Right kidney (tissue), 1 donor: ENCODE measurements around the gene HECTD4.

Experiments
- DNase-seq: peaks from one replicate; pipeline ENCODE4 v3.0.0-alpha.2; 2016

The HECTD4 gene

DNA sequence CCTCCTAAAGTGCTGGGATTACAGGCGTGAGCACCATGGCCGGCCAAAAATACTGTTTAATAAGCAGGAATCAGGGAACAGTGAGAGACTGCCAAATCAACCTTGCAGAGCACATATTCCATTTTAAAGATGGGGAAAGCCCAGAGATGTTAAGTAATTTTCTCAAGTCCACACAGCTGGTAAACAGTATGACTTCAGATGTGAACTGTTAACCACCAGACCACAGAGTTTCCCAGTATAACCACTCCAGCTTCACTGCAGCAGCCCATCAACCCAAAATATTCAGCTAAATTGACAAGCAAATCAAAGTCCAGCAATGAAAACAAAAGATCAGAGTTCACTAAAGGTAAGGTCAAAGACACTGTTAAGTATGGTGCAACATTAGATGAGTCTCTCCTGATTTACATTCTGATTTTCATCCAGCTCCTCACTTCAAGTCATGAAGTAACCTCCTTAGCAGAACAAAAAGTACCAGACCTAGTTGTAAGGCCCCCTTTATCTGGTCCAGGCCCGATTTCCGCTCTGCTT is 174.8 kb downstream of the HECTD4 start:
- no peak for DNase-seq

DNA sequence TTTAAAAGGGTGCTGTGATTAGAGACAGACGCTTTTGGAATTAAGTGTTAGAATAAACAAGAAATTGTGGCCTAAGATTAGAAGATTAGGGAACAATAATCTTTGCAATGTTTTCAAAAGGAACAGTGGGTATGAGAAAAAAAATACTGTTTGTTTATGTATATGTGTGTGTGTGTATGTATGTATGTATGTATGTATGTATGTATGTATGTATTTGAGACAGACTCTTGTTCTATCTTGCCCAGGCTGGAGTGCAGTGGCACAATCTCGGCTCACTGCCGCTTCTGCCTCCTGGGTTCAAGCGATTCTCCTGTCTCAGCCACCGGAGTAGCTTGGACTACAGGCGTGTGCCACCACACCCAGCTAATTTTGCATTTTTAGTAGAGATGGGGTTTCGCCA is 175.3 kb downstream of the HECTD4 start:
- DNase-seq = no peak

DNA sequence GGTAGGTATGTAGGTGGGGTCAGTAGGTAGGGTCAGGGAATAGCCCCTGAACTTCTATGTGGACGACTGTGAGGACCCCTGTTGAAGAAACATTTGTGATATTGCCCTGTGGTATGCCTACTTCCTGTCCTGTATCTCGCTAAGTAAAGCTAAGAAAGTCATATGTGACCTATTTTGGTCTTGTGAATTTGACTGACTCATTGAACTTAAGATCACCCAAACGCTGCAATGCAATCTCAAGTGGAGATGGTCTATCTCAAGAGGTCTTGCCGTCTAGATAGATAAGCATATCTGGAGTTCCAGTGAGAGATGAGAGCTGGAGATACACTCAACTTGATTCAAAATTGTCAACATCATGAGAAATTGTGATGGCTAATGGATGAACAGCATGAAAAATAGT is 183.1 kb downstream of the HECTD4 start:
- no peak for DNase-seq

DNA sequence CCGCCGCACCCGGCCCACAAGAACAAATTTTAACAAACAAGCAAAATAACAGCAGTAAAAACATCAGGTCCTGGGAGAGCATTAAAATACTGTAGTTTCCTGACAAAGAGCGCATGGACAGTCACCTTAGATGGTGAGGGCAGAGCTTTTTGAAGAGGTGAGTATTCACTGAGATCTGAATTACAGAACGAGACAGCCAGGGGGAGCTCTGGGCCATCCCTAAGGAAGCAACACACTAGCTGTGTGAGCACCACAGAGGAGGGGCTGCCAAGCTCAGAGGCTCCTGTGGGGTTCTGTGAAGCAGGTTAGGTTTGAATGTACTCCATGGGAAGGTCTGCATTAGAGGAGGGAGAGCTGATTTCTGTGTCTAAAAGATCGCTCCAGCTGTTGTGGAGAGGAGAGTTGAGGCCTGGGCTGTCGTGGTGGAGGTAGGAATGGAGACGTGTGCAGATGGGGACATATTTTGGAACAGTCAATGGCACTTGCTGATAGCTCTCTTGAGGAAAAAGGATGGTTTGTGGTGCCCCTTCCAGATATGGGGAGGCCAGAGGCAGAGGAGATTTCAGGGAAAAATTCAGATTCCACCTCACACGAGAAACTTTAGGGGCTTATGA is 184.0 kb downstream of the HECTD4 start:
- DNase-seq = peak; percentile 13

DNA sequence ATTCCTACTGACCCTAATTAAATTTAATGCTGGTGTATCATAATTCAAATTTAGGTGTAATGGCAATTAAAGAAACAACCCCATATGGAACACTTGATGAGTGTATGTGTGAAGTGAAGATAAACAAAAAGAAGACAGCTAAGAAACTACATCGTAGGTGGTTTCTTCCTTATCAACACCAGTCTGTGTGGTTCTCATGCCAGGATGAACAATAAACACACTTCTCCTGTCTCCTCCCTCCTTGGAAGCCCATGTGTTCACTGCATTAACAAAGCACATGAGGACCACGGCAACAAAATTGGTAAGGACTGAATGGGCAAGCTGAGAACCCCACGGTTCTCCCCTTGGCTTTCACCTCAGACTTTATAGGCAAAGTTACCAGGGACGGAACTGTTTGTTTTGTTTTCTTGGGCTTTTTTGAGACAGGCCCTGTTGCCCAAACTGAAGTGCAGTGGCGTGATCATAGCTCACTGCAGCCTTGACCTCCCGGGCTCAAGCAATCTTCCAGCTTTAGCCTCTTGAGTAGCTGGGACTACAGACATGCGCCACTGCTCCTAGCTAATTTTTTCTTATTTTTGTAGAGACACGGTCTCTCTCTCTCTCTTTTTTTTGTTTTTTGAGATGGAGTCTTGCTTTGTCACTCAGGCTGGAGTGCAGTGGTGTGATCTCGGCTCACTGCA is 185.9 kb downstream of the HECTD4 start:
- DNase-seq = no peak

DNA sequence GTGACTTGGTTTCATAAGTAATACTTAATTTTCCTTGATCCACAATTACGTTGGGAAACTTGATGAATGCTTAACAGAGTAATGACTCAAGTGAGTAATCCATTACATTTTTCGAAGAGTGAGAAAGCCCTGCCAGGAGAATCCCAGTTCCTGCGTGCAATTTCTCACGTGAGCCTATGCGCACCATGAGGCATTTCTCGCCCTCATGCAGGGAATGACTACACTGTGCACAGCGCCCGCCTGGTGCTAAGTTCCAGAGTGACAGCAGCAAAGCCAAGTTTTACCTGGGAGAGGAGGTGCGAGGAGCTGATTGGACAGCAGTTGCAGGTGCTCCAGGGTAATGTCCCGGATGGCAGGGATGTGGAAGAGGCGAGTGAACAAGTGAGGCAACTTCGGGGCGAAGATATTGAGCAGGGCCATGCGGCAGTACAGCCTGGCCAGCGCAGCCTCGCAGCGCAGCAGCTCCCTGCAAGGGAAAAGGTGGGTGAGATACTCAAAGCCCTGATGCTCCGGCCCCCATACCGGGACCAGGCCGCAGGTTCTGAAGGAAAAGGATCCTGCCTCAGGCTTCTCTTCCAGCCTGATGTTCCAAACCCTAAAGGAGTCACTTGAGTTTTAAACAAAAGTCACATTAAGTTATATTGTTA is 187.5 kb downstream of the HECTD4 start:
- DNase-seq = no peak

DNA sequence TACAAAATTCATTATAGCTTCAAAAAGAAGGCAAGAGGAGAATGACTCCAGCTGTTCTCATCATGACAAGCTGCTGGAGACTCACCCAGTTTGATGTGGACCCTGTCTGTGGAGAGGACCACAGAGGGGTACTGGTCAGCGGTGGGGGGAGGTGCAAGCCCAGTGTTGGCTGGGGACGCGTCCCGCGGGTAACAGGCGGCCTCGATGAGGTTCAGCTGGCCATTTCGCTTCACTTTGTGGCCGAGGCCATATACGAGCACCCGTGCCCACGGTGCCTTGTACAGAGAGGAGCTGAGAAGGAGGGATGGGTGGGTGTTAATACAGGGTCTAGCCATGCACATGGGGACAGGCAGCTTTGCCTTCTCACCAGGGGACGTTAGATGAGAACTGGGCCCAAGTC is 189.8 kb downstream of the HECTD4 start:
- DNase-seq = no peak

DNA sequence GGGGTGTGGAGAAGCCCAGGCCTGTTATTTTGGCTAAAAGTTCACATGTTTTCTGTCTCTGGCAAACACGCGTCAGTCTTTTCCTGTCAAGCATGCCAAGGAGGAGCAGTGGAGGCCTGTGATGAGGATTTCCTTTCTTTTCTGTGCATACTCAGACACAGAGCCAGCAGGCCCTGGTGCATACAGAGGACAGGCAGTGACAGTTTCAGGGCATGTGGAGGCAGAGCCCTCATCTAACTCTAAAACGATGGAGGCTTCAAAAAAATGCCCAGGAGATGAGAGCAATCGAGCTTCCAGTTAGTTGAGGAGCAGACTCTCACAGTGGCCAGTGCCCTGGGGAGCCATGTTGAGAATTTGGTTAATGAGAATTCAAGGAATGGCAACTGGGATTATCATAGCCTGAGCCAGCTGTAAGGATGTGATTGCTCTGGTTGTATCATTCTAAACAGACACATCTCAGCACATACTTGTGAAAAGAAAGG is 190.3 kb downstream of the HECTD4 start:
- DNase-seq = no peak

DNA sequence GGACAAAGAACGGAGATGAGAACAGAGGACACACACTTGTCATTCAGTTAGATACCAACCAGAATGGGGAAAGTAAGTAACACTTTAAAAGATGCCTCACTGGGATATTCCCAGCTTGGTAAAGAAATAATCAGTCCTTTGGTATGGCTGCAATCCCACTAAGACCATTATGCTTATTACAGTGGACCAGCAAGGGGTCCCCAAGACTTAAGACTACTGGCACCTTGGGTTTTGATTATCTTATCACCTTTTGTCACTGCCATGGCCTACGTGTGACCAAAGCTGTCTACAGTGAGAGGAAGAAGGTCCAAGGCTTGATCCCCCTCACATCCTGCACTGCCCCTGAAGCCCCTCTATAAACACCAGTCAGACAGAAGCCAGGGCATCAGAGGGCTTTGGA is 191.0 kb downstream of the HECTD4 start:
- no peak for DNase-seq

DNA sequence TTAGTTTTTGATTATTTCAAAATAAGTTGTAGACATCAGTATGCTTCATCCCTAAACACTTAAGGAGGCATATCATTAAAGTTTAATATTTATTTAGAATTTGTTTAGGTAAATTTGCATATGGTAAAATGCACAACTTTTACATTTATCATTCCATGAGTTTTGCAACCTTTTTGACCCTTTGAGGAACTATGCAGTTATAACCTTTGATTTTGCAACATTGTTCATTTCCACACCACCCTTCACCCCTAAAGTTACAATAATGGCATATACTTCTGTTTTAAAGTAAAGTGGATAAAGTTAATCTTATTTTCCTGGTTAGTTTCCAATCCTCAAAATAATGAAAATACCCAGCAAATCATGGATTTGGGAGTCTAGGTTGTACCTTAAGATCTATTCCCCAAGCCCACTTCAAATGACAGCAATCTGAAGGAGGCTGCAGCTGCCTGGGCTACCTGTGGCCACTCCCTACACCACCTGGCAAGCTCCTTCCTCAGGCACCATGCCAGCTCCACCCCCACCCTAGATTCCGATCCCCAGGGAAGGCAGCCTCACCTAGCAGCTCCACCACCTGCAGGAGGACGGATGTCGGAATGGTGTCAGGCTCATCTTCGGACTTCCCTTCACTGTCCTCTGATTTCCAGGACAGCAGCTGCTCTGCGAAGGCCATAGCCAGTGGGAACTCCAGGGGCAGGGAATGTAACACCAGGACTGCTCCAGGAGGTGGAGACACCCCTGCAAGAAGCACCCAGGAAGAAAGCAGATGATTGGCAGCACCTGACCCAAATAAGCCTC is 191.8 kb downstream of the HECTD4 start:
- no peak for DNase-seq

DNA sequence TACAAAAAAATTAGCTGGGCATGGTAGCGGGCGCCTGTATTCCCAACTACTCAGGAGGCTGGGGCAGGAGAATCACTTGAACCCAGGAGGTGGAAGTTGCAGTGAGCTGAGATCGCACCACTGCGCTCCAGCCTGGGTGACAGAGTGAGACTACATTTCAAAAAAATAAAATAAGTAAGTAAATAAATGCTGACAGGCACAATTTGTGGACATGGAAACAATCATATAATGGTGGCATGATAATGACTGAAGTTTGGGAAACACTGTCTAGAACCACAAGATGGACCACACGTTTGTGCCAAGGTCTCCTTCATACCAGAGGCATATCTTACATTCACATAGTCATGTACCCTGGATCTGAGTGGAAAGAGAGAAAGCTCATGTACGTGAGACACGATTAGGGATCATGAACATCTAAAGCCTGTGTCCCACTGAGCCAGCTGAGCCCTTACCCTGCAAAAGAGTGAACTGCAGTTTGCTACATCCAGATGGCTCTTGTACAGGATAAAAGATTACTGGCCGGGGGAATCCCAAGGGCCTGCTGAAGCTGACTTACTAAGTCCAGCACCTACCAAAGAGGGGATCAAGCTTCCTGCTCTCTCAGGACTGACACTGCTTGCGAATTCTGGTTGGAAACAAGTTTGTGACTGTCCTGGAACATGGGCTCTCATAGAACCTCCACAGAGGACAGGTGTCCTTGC is 194.0 kb downstream of the HECTD4 start:
- DNase-seq = no peak

DNA sequence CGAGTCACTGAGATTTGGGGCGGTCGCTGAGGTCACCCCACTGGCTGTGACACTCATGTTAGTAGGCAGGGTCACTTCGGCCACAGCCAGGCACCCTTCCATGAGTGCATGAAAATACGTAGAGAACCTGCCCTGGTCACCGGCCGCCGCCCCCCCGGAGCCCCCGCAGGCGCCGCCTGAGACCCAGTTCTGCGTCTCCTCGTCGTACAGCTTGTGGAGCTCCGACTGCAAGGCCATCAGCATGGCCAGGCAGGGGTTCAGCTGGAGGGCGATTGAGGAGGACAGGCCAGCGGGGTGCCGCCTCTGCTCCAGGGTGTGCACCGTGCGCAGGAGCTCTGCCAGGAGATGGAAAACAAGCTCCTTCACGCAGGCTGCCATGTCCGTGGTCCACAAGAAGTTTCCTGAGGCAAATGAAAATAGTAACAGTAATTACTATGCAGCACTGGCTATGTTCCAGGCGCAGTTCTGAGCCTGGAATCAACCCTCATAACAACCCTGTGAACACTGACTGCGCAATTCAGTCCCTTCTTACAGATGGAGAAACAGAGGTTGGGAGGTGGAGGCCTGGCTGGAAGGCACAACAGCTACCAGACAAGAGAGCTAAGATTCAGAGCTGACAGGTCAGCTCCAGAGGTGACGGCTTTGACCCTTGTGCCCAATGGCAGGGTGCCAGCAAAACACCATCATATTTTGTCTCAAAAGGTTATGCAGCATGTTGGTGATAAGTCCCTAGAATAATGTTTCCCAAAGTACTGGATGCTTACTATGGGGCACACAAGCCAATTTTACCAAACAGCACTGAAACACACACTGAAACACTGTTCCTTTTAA is 196.9 kb downstream of the HECTD4 start:
- no peak for DNase-seq

DNA sequence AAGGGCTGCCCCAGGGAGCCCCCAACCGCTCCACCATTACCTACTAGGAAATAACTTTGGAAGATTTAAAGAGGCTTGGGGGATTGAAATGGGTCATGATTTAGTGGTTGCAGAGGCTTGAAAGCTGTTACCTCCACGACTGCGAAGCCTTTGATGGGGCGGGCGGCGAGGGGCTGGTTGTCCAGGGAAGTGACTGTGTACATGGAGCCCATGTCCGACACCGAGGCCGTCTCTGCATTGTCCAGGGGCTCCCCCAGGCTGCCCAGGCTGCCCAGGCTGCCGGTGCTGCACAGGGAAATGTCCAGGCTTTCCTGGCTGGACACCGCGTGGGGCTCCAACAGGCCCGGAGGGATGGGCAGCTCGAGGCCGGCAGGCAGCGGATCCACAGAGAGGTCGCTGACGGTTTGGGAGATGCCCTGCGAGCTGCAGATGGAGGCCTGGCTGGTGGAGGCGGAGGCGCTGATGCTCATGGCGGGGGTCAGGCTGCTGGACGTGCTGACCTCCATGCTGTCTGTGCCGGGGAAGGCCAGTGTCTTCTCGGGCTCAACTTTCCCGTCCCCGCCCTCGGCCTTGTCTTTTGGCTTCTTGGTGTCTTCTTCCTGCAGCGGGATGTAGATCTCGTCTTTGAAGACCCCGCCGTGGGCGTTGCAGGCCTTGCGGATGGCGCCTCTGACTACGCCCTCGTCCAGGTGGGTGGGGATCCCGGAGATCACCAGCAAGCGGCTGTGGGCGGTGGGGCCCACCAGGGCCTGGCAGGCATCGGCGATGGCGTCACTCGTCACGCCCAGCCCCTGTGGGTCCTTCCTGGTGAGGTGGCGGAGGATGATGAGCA is 198.0 kb downstream of the HECTD4 start:
- no peak for DNase-seq

DNA sequence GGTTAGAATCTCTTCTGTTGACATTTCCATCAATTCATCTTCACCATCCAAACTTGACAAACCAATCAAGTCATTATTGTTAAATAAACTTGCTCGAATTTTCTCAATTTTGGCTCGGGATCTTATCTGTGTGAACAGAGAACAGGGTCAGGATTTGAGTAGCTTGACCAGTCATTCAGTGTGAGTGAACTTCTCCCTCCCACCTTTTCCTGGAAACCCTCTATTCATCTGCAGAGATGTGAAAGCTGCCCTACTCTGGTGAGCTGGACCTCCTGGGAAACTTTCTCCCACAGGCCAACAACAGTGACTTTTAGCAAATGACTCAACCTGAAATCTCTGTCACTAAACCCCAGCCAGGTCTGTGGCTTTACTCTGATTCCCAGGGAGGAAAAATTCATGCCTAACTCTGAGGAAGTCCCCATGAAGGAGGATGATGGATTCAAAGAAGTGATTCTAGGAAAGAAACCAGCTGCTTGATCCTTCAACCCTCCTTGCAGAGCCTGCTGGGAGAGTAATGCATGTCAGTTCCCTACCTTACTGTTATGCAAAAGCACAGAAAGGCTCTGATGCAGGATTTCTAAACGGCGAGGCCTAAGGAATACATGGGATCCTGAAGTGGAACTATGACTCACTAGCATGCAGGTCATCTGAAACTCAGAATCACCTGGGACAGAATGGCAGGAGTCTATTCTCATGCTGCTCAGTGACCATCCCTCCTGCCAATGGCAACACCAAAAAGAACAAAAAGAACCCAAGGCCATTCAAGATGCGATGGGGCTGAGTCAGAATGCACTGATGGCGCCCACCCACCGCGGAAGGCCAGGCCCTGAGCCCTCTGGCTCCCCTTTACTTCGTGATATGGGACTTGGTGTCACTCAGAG is 198.8 kb downstream of the HECTD4 start:
- DNase-seq = no peak

DNA sequence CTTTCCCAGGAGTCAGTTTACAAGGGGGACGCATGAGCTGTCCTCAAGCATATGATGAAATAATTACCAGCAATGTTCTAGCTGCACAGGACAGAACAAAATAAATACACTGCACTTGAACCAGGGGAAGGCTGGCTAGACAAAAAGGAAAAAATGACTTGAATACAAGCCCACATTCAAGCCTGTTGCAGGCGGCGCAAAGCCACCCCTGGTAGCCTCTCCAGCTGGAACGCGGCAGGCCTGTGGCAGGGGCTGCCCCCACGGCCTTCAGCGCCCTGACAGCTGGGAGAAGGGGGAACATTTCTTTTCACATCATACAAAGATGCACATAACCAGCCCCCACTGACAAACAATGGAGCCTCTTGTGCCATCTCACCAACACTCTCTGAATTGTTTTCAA is 199.7 kb downstream of the HECTD4 start:
- DNase-seq = no peak

DNA sequence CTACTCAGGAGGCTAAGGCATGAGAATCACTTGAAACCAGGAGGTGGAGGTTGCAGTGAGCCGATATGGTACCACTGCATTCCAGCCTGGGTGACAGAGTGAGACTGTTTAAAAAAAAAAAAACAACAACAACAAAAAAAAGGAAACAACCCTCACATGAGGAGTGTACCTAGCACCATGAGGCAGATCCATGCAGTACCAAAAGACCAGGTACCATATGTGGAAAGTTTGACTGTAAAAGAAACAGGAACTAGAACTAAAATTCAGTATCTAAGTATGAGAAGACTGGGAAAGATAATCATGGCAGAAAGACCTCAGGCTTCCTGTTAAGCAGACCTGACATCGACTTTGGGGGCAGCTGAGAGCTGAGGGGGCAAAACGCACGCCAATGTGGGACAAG is 201.8 kb downstream of the HECTD4 start:
- DNase-seq = no peak

DNA sequence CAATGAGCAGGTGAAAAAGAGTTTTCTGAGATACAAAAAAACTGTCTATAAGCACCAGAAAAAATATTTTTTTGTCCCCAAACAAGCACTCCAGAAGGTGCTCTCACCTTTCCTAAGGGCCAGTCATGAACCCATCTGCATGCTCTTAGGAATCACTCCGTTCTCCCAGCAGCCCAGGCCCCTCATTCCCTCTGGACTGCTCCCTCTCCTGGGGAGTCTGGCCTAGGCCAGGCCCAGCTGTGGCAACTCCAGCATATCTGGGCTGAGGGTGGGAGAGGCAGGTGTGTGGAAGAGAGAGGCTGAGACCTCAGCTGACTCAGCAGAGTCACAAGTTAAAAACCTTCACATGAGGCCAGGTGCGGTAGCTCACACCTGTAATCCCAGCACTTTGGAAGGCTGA is 202.3 kb downstream of the HECTD4 start:
- no peak for DNase-seq

DNA sequence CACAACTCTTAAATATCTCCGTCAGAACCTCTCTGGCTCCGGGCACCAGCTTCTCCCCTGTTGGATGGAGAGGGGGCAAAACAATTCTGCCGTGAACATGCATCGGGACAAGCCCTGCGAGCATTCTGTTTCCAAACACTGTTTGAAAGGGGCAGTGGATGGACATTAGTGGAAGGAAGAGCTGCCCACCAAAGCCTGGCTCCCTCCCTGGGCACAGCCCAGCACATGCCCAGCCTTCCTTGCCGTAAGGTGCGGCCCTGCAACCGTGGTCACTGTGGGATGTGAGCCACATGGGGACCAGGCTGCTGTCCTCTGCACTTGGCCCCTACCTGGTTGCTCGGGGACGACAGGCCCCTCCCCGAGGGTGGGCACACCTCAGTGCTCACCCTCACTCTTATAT is 202.9 kb downstream of the HECTD4 start:
- DNase-seq = no peak

DNA sequence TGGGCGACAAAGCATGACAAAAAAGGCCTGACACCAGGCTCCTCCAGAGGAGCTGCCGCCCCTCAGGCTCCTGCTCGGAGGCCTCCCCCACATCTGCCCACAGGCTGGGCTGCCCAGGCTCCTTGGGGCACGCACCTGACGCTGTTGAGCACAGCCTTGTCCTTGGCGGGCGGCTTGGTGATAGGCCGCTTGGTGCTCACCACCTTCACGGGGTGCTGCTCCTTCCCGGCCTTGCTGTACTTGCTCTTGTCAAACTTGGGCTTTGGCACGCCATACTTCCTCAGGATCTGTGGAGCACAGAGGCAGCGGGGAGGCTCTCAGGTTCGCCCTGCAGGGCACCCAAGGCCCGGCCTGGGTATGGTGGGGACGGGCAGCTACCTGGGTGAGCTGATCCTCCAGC is 203.4 kb downstream of the HECTD4 start:
- DNase-seq = no peak
